ENCODE results near the gene SPATA3.
"Not testable (repeated sequence)": the region's sequence is repeated elsewhere in the genome, so short reads cannot be mapped to it uniquely, and the experiment has no call there.

Gene SPATA3

DNA sequence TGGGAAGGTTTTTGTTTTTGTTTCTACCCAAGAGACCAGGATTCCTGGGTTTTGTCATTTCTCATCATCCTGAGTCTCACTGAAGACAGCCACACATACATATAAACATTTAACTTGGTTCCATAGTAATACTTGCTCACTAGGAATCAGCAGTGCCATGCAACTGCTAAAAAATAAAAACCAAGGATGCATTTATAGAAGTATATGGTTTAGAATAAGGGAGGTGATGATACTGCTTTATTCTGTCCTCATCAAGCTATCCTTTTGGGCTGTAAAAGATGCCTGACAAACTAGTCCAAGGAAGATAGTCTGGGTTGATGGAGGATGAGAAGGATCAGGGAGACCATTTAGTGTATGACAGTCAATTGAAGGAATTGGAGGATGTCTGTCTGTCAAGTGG, 740 bp downstream of the SPATA3 start:
- no peak for DNase-seq (ENCODE audit: low read depth in 2 of 2)

DNA sequence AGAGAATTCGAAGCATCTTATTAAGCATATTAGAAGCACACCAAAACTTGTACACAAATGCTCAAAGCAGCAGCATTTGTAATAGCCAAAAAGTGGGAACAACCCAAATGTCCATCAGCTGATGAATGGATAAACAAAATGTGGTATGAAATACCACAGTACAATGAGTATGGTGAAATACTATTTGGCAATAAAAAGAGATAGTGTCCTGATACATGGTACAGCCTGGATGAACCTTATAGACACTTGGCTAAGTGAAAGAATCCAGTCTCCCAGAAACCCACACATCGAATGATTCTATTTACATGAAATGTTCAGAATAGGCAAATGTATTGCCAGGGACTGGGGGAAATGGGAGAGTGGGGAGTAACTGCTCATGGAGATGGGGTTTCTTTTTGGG, 3.0 kb downstream of the SPATA3 start:
- no peak for DNase-seq (ENCODE audit: low read depth in 2 of 2)

DNA sequence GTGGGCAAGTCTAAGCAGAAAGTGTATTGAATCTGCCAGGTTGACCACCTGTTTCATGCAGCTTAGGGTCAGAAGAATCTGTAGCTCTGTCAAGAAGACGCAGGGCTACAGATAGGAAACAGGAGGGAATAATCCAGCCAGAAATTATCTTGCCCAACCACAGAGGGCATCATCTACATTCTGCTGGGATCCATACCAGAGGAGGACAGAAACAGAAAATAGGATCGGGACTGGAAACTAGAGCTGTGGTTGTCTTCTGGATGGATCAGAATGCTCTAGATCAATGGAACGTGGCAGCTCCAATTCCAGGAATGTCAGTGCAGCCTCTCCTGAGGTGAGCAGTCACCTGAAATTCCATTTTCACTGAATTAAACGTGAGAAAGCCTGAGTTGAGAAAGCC, 3.6 kb downstream of the SPATA3 start:
- no peak for DNase-seq (ENCODE audit: low read depth in 2 of 2)

DNA sequence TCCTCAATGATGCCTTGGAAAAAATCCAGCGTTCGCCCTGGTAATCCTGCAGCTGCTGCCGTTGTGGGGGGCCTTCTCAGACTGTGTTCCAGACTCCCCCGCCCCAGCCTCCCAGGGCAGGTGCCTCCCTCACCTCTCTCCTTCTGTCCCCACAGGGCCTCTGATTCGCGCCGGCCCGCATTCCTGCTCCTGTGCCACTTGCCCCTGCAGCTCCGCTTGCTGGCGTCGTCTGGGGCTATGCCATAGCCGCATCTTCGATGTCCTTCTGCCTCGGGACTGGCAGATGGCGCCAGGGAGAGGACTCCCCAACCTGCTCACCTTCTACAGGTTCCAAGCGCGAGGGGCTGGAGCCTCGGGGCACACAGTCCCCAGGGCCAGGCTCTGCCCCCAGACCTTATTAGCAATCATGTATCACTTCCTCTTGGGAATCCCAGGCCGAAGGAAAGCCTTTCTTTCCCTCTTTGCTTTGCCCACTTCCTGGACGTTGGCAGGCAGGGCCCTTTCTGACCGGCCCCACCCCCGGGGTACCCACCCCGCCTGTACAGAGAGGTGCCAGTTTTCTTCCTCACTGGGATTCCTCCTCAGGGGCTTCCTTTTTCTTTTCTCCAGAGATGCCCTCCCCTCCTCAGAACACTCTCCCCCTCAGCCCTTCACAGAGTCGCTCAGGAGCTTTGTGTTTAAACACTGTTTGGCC, 4.4 kb downstream of the SPATA3 start:
- no peak for DNase-seq (ENCODE audit: low read depth in 2 of 2)

DNA sequence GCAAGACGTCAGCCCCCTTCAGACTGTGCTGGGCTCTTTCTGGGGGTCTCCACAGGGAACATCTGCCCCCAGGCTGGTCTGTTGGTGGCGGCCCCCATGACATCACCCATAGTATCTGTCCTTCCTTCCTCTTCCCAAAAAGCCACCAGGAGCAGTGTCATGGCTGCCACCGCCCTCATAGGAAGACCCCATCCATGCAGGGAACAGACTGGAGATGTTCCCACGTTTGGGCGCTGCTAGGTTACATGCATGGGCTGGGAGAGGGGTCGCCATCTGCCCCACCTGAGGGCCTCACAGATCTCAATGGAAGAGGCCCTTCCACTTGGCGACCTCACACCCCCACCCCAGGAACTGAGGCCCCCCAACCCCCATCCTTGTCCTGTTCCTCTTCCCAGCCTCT, 5.1 kb downstream of the SPATA3 start:
- no peak for DNase-seq (ENCODE audit: low read depth in 2 of 2)

DNA sequence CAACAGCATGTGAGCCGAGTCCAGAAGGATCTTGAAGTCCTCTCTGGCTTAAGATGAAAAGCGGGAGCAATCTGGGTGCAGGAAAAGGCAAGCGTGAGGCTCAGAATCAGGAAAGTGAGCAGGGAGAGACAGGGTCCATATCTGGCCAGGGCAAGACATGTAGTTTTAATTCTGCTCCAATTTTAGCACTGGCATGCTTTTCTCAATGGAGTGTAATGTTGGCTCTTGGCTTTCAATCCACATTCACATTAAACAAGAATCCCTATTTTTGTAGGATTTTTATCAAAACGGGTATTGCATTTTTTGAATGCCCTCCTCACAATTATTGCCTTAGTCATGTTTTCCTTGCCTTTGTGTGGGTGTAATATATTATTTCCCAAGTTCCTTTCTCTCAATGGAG, 6.0 kb downstream of the SPATA3 start:
- no peak for DNase-seq (ENCODE audit: low read depth in 2 of 2)

DNA sequence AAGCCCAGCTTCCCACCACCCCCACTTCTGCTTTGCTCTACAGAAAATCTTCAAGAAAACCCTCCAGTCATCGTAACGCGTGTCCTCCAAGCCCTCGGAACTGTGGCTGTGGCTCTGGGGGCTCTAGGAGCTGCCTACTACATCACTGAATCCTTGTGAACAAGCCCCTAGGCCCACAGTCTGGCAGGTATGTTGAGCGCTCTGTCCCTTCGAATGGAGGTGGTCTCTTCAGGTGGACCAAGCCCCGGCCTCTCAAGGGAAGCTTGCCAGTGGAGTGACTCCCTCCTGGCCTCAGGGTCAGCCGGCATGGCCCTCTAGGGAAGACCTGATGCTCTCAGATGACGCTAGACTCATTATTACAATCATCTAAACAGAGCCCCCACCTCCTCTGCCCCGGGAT, 6.7 kb downstream of the SPATA3 start:
- DNase-seq (ENCODE audit: low read depth in 2 of 2), result no peak

DNA sequence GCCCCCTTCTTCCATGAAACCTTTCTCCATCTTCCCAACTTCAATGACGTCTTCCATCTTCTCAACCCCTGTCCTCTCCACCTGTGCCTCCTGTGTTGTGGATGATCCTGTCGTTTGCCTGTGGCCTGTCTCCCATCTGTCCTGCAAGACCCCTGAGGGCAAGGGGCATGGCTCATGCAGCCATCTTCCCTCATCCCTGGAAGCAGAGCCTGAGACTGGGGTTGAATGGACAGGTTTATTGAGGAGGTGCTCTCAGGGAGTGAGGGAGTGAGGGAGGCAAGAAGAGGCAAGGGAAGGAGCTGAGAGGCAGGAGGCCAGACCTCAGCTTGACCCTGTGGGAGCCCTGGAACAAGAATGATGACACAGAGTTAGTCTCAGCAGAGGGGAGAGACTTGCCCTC, 7.3 kb downstream of the SPATA3 start:
- no peak for DNase-seq (ENCODE audit: low read depth in 2 of 2)

DNA sequence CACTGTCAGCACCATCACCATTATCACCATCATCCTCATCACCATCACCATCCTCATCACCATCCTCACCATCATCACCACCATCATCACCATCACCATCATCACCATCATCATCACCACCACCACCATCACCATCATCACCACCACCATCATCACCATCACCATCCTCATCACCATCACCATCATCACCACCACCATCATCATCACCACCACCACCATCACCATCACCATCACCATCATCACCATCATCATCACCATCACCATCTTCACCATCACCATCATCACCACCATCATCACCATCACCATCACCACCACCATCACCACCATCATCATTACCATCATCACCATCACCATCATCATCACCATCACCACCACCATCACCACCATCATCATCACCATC, 9.0 kb downstream of the SPATA3 start:
- not testable (repeated sequence) for DNase-seq (ENCODE audit: low read depth in 2 of 2)

DNA sequence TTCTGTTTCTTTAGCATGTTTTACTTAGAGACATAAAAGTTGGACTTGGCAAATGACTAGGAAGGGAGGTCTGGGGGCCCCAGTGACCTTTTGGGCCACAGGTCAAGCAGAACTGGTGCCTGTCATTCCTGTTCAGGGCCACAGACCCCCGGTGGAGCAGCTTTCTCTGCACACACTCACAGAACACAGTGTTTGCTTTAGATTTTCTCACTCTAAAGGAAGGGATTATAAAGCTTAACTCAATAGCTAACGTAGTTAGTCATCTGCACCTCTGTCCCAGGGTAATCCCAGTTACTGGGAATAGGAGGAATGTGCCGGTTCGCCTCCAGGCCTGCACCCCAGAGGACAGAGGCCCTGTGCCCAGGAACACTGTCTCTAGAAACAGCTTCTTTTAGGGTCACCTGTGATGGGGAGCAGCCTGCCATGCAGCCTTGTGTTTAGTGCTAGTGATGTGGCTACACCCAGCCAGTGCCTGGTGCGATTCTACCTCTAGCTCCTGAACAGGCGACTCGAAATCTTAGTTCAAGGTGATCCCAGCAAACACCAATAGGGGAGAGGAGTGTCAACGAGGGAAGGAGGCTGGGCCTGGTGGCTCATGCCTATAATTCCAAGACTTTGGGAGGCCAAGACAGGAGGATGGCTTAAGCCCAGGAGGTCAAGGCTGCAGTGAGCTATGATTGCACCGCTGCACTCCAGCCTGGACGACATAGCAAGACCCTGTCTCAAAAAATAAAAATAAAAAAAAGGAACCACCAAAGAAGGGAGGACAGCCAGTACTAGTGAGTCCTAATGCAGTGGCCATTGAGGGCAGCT, 11.6 kb downstream of the SPATA3 start:
- no peak for DNase-seq (ENCODE audit: low read depth in 2 of 2)

DNA sequence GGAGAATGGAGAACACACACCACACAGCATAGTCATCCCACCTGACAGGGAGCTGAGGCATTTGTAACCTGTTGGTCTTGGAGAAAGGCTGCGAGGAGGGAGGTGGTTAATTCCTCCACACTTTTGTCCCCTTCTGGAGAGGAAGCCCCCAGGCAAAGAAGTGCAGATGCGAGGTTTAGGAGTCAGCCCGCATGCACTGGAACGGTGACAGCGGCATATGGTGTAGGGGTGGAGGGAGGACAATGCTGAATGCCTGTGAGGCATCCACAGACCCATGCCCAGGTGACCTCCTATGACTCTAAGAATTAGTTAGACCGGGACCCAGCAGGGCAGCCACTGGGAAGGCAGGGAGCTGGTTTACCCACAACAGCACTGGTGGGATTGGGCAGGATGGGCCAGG, 12.2 kb downstream of the SPATA3 start:
- no peak for DNase-seq (ENCODE audit: low read depth in 2 of 2)

DNA sequence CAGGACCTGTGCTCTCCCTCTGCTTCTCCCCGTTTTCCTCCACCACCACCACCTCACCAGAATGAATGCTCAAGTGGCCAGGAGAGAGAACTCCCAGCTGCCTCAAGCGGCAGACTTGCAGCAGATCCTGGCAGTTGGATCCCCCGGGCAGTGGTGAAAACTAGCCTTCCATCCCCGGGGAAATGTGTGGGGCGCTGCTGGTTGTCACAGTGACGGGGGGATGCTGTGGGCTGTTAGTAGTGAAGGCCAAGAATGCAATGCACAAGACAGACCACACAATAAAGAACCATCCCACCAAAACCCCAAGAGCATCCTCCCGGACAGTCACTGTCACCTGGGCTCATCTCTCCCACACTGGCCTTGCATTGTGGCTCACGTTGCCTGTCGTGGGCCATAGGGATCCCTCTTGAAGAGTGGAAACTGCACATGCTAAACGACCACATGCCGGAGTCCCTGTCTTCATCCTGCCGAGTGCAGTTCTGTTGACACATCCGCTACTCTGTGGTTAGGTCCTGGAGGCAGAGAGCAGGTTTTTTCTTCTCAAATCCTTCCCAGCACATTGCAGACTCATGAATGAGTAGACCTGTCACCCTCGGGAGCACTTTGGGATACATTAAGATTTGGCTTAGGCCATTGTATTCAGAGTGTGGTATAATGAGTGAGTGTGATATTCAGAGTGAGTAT, 13.5 kb downstream of the SPATA3 start:
- DNase-seq (ENCODE audit: low read depth in 2 of 2), result no peak

DNA sequence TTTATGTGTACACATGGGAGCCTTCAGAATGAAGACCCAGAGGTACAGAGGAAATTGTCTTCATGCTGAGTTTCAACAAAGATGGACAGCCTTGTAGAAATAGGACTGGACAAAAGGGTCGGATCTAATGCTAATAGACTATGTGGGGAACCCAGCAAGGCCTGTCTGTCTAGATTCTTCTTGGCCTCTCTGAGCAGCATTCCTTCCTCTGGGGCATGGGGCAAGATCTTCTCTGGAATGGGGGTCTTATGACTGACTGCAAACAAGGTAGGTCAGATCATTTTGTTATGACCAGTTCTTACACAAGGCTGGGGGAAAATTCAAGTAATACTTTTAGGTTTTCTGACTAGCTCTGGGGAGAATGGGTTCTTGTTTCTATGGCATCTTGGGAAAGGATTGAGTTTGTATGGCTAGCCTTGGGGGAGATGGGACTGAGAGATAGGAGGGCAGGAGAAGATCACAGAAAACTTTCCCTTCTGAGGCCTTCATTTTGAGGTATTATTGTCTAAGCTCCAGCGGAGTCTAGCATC, 14.3 kb downstream of the SPATA3 start:
- DNase-seq (ENCODE audit: low read depth in 2 of 2), result no peak

DNA sequence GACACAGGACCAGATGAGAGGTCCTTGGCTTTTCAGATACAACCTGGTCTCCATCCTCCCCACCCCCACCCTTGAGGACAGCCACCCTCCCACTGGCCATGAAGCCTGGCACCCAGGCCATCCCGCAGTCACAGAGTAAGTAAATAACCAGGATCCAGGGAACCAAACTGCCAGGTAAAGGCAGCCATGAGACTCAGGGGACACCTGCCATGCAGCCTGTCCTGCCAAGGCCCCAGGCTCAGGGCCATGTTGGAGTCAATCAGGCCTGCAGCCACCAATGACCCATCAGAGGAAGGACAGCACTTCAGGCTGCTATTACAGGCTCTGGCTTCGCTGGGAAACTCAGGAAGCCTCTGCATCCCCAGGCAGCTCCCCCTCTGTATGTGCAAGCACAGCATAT, 15.6 kb downstream of the SPATA3 start:
- DNase-seq (ENCODE audit: low read depth in 2 of 2), result no peak

DNA sequence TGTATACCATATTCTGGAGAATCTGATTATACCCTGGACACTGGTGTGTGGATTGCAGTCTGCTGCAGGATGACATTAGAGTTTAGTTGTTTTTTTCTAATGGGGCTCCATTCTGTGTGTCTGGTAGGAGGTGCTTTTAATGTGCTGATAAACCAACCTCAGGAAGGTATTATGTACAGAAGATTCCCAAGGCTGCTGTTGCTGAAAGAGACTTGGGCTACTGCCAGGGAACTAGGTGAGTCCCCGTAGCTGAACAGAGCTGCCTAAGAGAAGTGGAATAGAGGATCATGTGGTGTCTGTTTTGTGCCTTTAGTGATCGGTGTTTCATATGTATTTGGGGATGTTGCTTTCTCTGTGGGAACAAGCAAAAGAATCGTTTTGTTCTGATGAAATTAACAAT, 16.5 kb downstream of the SPATA3 start:
- DNase-seq (ENCODE audit: low read depth in 2 of 2), result no peak

DNA sequence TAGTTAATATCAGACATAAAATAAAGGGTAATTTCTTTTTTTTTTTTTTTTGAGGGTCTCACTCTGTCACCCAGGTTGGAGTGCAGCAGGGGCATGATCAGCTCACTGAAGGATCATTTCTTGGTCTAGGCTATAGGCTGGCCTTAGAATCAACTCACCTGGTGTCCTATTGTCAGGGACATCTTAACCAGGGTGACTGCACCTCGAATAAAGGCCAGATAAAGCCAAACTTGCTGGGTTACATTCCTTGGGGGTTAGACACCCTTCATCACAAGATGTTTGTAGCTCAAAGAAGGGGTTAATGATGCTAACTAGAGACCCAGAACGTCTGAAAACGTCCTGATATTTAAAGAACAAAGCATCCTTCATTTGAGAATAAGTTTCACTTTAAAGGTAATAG, 17.9 kb downstream of the SPATA3 start:
- DNase-seq (ENCODE audit: low read depth in 2 of 2), result no peak

DNA sequence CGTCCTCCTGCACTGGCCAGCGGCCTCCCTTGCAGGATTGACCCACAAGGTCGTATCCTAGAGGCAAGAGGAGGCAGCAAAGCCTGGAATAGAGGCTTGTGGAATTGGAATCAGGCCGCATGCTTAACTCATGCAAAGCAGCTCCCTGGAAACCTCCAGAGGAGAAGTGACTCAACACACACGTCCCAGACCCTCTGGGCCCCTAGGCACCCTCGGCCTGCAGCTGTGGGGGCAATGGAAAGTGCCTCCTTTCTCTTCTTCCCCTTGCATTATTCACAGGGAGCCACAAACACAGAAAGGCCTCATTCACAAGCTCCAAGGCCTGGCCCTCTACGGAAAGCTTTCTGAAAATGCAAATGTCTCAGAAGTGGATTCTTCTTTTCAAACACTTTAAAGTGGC, 19.6 kb downstream of the SPATA3 start:
- DNase-seq (ENCODE audit: low read depth in 2 of 2), result no peak

DNA sequence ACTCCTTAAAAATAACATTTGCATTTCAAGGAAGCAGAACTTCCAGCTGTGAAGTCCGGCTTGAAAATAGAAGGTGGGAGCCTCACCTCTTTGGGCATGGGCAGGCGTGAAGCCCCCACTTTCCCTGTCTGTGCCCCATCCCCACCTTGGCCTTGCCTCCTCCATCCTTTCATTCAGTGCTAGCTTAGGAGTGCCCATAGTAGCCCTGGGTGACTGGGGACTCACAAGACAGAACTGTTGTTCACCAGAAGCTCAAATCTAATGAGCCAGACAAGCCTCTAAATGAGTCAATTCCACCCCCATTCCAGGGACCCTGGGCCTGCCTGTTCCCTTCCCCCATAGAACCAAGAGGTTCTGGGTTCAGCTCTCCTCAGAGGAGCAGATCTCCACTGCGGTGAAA, 20.0 kb downstream of the SPATA3 start:
- no peak for DNase-seq (ENCODE audit: low read depth in 2 of 2)

DNA sequence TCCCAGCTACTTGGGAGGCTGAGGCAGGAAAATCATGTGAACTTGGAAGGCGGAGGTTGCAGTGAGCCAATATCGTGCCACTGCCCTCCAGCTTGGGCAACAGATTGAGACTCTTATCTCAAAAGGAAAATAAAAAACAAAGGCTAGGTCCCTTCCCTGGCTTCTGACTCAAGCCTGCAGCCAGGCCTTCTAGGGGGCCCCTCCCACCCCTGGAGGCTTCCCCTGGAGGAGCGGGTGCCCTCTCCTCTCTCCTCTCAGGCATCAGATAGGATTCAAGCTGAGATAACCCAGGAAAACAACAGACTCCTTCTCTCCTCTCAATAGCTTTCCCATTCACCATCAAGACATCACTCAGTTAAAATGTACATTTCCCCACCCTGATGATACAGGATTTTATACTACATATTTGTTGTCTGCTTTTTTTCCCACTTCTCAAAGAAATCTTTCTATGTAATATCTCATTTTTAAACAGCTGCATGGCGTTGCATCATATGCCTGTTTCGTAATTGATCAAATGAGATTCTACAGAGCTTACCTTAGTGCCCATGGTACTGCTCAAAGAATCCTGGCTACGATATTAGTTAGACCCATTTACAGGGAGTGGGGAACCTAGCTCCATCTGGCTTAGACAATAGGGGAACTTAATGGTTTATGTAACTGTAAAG, 20.8 kb downstream of the SPATA3 start:
- no peak for DNase-seq (ENCODE audit: low read depth in 2 of 2)

DNA sequence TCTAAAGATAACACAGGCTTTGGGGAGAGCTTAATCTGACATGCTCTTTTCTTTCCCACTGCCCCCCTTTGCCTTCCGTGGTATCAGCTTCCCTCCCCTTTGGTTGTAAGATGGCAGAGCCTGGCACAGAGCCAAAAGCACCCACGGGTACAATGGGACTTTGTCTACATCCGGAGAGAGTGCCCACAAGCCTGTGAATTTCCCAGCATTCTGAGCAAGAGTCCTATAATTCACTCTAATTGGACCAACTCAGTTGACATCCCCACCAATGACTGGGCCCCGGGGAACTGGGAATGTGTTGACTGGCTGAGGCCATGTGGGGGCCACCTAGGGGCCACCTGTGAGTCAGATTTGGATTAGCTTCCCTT, 21.3 kb downstream of the SPATA3 start:
- no peak for DNase-seq (ENCODE audit: low read depth in 2 of 2)

DNA sequence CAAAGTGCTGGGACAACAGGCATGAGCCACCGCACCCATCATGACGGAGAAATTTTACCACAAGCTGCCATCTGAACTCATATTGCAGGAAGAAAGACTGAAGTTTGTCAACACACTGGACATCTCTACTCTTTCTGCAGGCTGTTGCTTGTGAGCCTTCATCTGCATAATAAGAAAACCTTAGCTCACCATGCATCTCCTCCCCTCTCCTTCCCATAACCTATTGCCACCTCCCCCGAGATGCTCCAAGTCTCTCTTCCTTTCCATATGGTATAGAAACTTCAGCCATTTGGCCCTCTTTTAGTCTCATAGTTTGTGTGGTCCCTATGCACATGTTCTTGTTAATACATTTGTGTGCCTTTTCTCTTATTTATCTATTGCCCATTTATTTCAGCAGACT, 22.3 kb downstream of the SPATA3 start:
- no peak for DNase-seq (ENCODE audit: low read depth in 2 of 2)

DNA sequence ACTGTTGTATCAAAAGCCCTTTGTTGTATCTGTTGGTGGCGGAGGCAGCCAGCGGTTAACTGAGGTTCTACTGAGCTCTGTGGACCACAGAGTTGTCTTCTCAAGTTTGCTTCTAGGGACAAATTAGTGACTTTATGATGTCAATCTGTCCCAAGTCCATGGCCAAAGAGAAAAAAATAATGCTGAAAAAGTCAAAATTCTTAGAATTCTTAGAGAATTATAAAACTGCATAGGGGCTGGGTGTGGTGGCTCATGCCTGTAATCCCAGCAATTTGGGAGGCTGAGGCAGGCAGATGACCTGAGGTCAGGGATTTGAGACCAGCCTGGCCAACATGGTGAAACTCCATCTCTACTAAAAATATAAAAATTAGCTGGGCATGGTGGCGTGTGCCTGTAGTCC, 29.1 kb downstream of the SPATA3 start:
- not testable (repeated sequence) for DNase-seq (ENCODE audit: low read depth in 2 of 2)

Data from stimulated activated CD8-positive, alpha-beta memory T cell treated with anti-CD3 and anti-CD28 coated beads, Interleukin-2, amount 100 ng/mL, for 48 hours (primary cell).